ENCODE measurements around the gene SOX10.
"Not testable (repeated sequence)": the region's sequence is repeated elsewhere in the genome, so short reads cannot be mapped to it uniquely, and the experiment has no call there.

Gene SOX10

DNA sequence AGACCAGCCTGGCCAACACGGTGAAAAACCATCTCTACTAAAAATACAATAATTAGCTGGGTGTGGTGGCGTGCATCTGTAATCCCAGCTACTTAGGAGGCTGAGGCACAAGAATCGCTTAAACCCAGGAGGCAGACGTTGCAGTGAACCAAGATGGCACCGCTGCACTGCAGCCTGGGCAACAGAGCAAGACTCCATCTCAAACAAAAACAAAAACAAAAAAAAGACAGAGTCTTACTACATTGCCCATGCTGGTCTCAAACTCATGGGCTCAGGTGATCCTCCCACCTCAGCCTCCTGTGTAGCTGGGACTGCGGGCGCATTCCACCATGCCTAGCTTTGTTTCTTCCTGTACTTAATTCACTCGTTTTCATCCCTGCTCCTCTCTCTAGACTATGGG is 8.3 kb downstream of the SOX10 start:
- H3K4me3 ChIP-seq (ENCODE audit: low read length); H3K4me1 ChIP-seq (ENCODE audit: control insufficient read depth, insufficient read depth, low read length); H3K9me3 ChIP-seq (ENCODE audit: control insufficient read depth, low read length); H3K36me3 ChIP-seq (ENCODE audit: control insufficient read depth, insufficient read depth, low read length); H3K27me3 ChIP-seq (ENCODE audit: control insufficient read depth, insufficient read depth, low read length); H3K9ac ChIP-seq (ENCODE audit: low read length): not testable (repeated sequence)

- Histone ChIP-seq H3K27me3 (ENCODE audit: control insufficient read depth, insufficient read depth, low read length) (no peaks in the 10 kb centered on the region), H3K9ac (ENCODE audit: low read length) (no peak overlapping the region), H3K4me3 (ENCODE audit: low read length) (no peak overlapping the region), H3K9me3 (ENCODE audit: control insufficient read depth, low read length) (no peaks in the 10 kb centered on the region), H3K36me3 (ENCODE audit: control insufficient read depth, insufficient read depth, low read length) (no peaks in the 10 kb centered on the region), H3K4me1 (ENCODE audit: control insufficient read depth, insufficient read depth, low read length) (no peaks in the 10 kb centered on the region)
These were observed 9.2 kb downstream of the SOX10 start for GRCh38 chr22:37975153-37975552.

- no peak overlapping the region for H3K9ac ChIP-seq (ENCODE audit: low read length)
- H3K4me1 ChIP-seq (ENCODE audit: control insufficient read depth, insufficient read depth, low read length) = no peaks in the 10 kb centered on the region
- no peaks in the 10 kb centered on the region for H3K36me3 ChIP-seq (ENCODE audit: control insufficient read depth, insufficient read depth, low read length)
- H3K9me3 ChIP-seq (ENCODE audit: control insufficient read depth, low read length) = no peaks in the 10 kb centered on the region
- no peak overlapping the region for H3K4me3 ChIP-seq (ENCODE audit: low read length)
- no peaks in the 10 kb centered on the region for H3K27me3 ChIP-seq (ENCODE audit: control insufficient read depth, insufficient read depth, low read length)
These were observed 10.8 kb downstream of the SOX10 start for GRCh38 chr22:37973271-37974170.

DNA sequence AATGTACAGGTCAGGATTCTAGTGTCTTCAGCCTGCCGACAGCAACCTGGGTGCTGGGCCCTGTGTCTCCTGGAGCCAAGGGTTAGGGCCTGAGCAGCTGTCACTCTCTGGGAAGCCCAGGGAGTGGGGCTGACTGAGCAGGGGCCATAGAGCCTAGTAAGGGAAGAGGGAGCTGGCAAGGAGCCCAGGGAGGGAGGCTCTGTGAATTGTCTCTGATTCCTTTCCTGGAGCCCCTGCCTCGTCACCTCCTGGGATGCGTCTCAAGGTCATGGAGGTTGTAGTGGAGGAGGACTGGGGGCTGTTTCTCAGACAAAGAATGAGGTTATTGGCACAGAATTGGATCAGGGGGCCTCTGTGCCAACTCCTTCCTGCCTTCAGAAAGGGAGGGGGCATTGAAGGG is 11.8 kb downstream of the SOX10 start:
- H3K27me3 ChIP-seq (ENCODE audit: control insufficient read depth, insufficient read depth, low read length) = no peaks in the 10 kb centered on the region
- H3K36me3 ChIP-seq (ENCODE audit: control insufficient read depth, insufficient read depth, low read length) = peaks cover 5% of the 10 kb centered on the region
- no peak overlapping the region for H3K9ac ChIP-seq (ENCODE audit: low read length)
- no peak overlapping the region for H3K4me3 ChIP-seq (ENCODE audit: low read length)
- H3K4me1 ChIP-seq (ENCODE audit: control insufficient read depth, insufficient read depth, low read length) = no peaks in the 10 kb centered on the region
- no peaks in the 10 kb centered on the region for H3K9me3 ChIP-seq (ENCODE audit: control insufficient read depth, low read length)

GRCh38 chr22:37971475-37972434 is 12.6 kb downstream of the SOX10 start:
- Histone ChIP-seq H3K9me3 (ENCODE audit: control insufficient read depth, low read length) (no peaks in the 10 kb centered on the region), H3K27me3 (ENCODE audit: control insufficient read depth, insufficient read depth, low read length) (no peaks in the 10 kb centered on the region), H3K9ac (ENCODE audit: low read length) (no peak overlapping the region), H3K36me3 (ENCODE audit: control insufficient read depth, insufficient read depth, low read length) (peaks cover 13% of the 10 kb centered on the region), H3K4me1 (ENCODE audit: control insufficient read depth, insufficient read depth, low read length) (no peaks in the 10 kb centered on the region), H3K4me3 (ENCODE audit: low read length) (no peak overlapping the region)

DNA sequence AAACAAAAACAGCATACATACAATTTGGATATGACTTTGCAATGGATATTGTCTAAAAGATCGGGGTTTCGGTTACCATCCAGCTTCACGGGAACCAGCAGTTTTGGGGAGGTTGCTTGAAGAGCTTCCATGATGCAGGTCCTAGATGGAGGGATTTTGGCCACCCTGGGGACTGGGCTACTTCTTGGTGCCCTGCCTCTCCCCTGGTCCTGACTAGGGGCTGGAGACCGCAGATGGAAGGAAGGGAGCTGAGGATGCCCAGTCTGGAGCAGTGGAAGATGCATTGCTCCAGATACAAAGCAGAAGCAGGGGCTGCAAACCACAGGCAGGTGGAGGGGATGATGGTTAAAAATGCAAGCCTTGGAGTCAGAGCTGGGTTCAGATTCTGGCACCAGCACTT is 13.5 kb downstream of the SOX10 start:
- no peaks in the 10 kb centered on the region for H3K27me3 ChIP-seq (ENCODE audit: control insufficient read depth, insufficient read depth, low read length)
- H3K4me3 ChIP-seq (ENCODE audit: low read length) = no peak overlapping the region
- H3K9ac ChIP-seq (ENCODE audit: low read length) = no peak overlapping the region
- H3K9me3 ChIP-seq (ENCODE audit: control insufficient read depth, low read length) = no peaks in the 10 kb centered on the region
- H3K4me1 ChIP-seq (ENCODE audit: control insufficient read depth, insufficient read depth, low read length) = peaks cover 2% of the 10 kb centered on the region
- peaks cover 13% of the 10 kb centered on the region for H3K36me3 ChIP-seq (ENCODE audit: control insufficient read depth, insufficient read depth, low read length)

DNA sequence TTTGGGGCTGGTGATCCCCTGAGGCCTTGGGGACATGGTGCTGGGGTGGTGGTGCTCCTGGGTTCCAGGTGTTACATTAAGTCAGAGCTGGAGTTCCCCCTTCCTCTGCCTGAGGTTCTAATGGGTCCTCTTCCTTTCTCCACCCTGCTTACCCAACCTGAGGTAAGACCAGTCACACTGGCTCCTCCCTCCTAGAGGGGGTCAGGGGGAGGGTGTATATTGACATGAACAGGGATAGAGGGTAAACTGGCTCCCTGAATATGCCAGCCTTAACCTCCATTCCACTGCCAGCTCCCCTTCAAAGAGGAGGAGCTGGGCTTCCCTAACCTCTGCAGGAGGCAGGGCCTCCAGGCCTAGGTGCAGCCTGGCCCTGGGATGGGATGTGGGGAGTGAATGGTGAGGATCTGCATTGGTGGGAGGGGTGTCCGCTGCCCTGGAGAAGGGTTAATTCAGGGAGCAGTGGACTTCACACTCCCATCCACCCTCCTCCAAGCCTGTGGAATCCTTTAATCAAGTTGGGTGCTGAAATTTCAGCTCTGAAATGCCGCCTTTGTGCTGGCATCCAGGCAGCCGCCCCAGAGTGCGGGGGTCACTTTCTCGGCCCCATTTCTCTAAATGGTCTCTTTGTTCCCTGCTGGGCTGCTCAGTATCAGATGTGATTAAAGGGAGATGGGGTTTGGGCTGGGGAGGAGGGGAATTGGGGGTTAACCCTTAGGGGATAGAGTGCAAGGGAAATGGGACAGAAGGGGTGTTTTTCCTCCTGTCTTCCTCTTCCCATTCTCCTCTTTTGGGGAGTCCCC is 15.7 kb downstream of the SOX10 start:
- no peak overlapping the region for H3K9ac ChIP-seq (ENCODE audit: low read length)
- H3K4me3 ChIP-seq (ENCODE audit: low read length) = no peak overlapping the region
- no peaks in the 10 kb centered on the region for H3K27me3 ChIP-seq (ENCODE audit: control insufficient read depth, insufficient read depth, low read length)
- H3K36me3 ChIP-seq (ENCODE audit: control insufficient read depth, insufficient read depth, low read length) = peaks cover 13% of the 10 kb centered on the region
- peaks cover 3% of the 10 kb centered on the region for H3K4me1 ChIP-seq (ENCODE audit: control insufficient read depth, insufficient read depth, low read length)
- H3K9me3 ChIP-seq (ENCODE audit: control insufficient read depth, low read length) = no peaks in the 10 kb centered on the region

GRCh38 chr22:37967637-37968451 is 16.5 kb downstream of the SOX10 start:
- H3K36me3 ChIP-seq (ENCODE audit: control insufficient read depth, insufficient read depth, low read length) = peaks cover 13% of the 10 kb centered on the region
- H3K4me3 ChIP-seq (ENCODE audit: low read length) = no peak overlapping the region
- H3K4me1 ChIP-seq (ENCODE audit: control insufficient read depth, insufficient read depth, low read length) = peaks cover 3% of the 10 kb centered on the region
- H3K27me3 ChIP-seq (ENCODE audit: control insufficient read depth, insufficient read depth, low read length) = no peaks in the 10 kb centered on the region
- peak overlapping the region; percentile 7 for H3K9ac ChIP-seq (ENCODE audit: low read length)
- H3K9me3 ChIP-seq (ENCODE audit: control insufficient read depth, low read length) = no peaks in the 10 kb centered on the region

DNA sequence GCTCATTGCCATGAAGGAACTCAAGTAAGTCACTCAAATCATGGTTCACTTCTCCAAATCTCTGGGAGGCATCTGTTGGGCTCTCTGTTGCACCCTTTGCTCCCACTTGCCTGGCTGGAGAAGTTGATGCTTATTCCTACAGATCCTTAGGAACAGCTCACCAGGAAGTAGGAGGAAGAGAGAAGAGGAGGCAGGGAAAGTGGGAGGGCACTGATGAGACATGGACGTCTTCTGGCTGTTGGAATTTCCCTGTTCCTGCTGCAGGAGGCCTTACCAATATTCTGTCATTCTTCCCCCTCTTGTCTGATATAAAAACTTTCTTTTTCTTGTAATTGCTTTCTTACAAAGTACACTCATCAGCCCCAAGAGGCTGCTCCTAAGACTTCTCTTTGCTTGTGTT is 17.2 kb downstream of the SOX10 start:
- peaks cover 15% of the 10 kb centered on the region for H3K36me3 ChIP-seq (ENCODE audit: control insufficient read depth, insufficient read depth, low read length)
- no peak overlapping the region for H3K9ac ChIP-seq (ENCODE audit: low read length)

DNA sequence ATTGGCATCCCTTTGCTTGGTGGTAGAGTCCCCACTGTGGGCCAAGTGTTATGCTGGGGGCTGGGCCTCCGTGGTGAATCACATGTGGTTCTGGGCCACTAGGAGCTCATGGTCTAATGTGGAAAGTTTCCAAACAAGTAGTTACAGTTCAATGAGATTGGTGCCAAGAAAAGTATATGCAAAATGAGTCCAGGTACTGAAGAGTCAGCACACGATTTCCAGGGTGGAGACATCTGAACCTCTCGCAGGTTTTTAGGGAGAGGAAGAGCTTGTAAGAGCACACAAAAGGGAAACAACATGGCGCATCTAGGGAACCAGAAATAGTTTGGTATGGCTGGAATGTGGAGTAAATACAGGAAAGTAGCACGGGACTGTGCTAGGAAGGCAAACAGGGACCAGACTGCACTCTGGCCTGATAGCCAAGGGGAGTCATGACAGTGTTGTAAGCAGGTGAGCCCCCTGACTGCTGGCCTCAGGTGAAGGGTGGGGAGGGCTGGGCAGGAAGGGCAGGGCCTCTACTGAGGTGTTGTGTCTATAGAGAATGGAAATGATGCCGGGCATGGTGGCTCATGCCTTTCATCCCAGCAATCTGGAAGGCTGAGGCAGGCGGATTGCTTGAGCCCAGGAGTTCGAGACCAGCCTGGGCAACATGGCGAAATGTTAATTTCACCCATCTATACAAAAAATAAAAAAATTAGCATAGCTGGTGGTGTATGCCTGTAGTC is 18.3 kb downstream of the SOX10 start:
- no peaks in the 10 kb centered on the region for H3K27me3 ChIP-seq (ENCODE audit: control insufficient read depth, insufficient read depth, low read length)
- peaks cover 3% of the 10 kb centered on the region for H3K4me1 ChIP-seq (ENCODE audit: control insufficient read depth, insufficient read depth, low read length)
- peaks cover 17% of the 10 kb centered on the region for H3K36me3 ChIP-seq (ENCODE audit: control insufficient read depth, insufficient read depth, low read length)
- no peak overlapping the region for H3K9ac ChIP-seq (ENCODE audit: low read length)
- no peaks in the 10 kb centered on the region for H3K9me3 ChIP-seq (ENCODE audit: control insufficient read depth, low read length)
- no peak overlapping the region for H3K4me3 ChIP-seq (ENCODE audit: low read length)

More for the DNA sequence above, 17.2 kb downstream of the SOX10 start:
- no peaks in the 10 kb centered on the region for H3K9me3 ChIP-seq (ENCODE audit: control insufficient read depth, low read length)
- H3K27me3 ChIP-seq (ENCODE audit: control insufficient read depth, insufficient read depth, low read length) = no peaks in the 10 kb centered on the region
- peaks cover 3% of the 10 kb centered on the region for H3K4me1 ChIP-seq (ENCODE audit: control insufficient read depth, insufficient read depth, low read length)
- H3K4me3 ChIP-seq (ENCODE audit: low read length) = no peak overlapping the region

Measured in mucosa of stomach (tissue), 1 donor.